HL-60 (cell line): Measurements from ENCODE around the gene SNRNP70.
"Not testable (repeated sequence)": the region's sequence is repeated elsewhere in the genome, so short reads cannot be mapped to it uniquely, and the experiment has no call there.

ENCODE experiments used
- DNase-seq, 2 experiments: peaks; one replicate each; pipeline ENCODE4 v3.0.0-alpha.2; 2010 to 2020; ENCODE audit warnings: low read depth in 1 of 2, low spot score in 1 of 2
- H3K27ac ChIP-seq: fragments of 250-450 bp; sonication (Bioruptor Pico); replicated peaks from 2 replicates; pipeline ENCODE4 v1.5.1; 2020; ENCODE audit warnings: mild to moderate bottlenecking, moderate library complexity
- H3K27me3 ChIP-seq: fragments of 250-450 bp; sonication (Bioruptor Pico); 2 replicates; pipeline ENCODE4 v1.5.1; 2021; ENCODE audit warnings: mild to moderate bottlenecking, moderate library complexity; ENCODE audit not compliant: insufficient read depth, poor library complexity, severe bottlenecking
- H3K4me3 ChIP-seq: replicated peaks from 2 replicates; pipeline ENCODE4 v1.5.1; 2011; ENCODE audit warnings: mild to moderate bottlenecking, control low read depth, low read length; ENCODE audit not compliant: insufficient read depth
- CTCF ChIP-seq: IDR thresholded peaks from one replicate; pipeline ENCODE4 v1.5.1; 2011; ENCODE audit warnings: low read length, control low read depth, inconsistent platforms; ENCODE audit not compliant: insufficient read depth
- GABPA ChIP-seq: IDR thresholded peaks from 2 replicates; pipeline ENCODE4 v1.6.1; 2012; ENCODE audit warnings: low read depth
- POLR2AphosphoS5 ChIP-seq: IDR thresholded peaks from 2 replicates; pipeline ENCODE4 v1.6.1; 2012; ENCODE audit warnings: low read depth
- REST ChIP-seq: IDR thresholded peaks from 2 replicates; pipeline ENCODE4 v1.6.1; 2012; ENCODE audit warnings: low read depth; ENCODE audit not compliant: insufficient replicate concordance
- SPI1 ChIP-seq: IDR thresholded peaks from 2 replicates; pipeline ENCODE4 v1.6.1; 2012; ENCODE audit warnings: low read depth, mild to moderate bottlenecking, borderline replicate concordance

SNRNP70 gene

GRCh38 chr19:49120868-49121267 is 35.6 kb downstream of the SNRNP70 start:
- TF ChIP-seq CTCF (no peak), GABPA (no peak), SPI1 (no peak), POLR2AphosphoS5 (no peak), REST (no peak)
- DNase-seq, result no peak
- no peak overlapping the region for H3K4me3 ChIP-seq
- H3K27me3 ChIP-seq, result peaks cover 19% of the 10 kb centered on the region
- no peak overlapping the region for H3K27ac ChIP-seq

GRCh38 chr19:49121841-49122240 is 36.6 kb downstream of the SNRNP70 start:
- DNase-seq, H3K4me3 ChIP-seq, H3K27ac ChIP-seq: not testable (repeated sequence)
- peaks cover 19% of the 10 kb centered on the region for H3K27me3 ChIP-seq

- not testable (repeated sequence) for H3K27ac ChIP-seq, H3K4me3 ChIP-seq, DNase-seq
- H3K27me3 ChIP-seq, result peaks cover 19% of the 10 kb centered on the region
Measured at GRCh38 chr19:49123285-49123684, 38.0 kb downstream of the SNRNP70 start.

GRCh38 chr19:49125025-49125731 is 39.9 kb downstream of the SNRNP70 start:
- no peak overlapping the region for H3K27ac ChIP-seq
- H3K4me3 ChIP-seq, result no peak overlapping the region
- no peak for DNase-seq
- TF ChIP-seq POLR2AphosphoS5 (no peak), CTCF (no peak), REST (no peak), SPI1 (no peak), GABPA (no peak)
- peaks cover 12% of the 10 kb centered on the region for H3K27me3 ChIP-seq

- no peak overlapping the region for H3K4me3 ChIP-seq
- TF ChIP-seq REST (no peak), GABPA (no peak), POLR2AphosphoS5 (no peak), CTCF (no peak), SPI1 (no peak)
- no peaks in the 10 kb centered on the region for H3K27me3 ChIP-seq
- no peak for DNase-seq
- H3K27ac ChIP-seq, result no peak overlapping the region
Measured at GRCh38 chr19:49126575-49126974, 41.3 kb downstream of the SNRNP70 start.

GRCh38 chr19:49127225-49127624 is 42.0 kb downstream of the SNRNP70 start:
- not testable (repeated sequence) for H3K27ac ChIP-seq, H3K27me3 ChIP-seq, DNase-seq, H3K4me3 ChIP-seq
